Fibroblast of skin of left biceps (primary cell): ENCODE data around the gene AHR.

Source experiments
- DNase-seq, 2 experiments: peaks; one replicate each; pipeline ENCODE4 v3.0.0-alpha.2; 2013; ENCODE audit warnings: low read depth in 2 of 2

The AHR gene

GRCh38 chr7:17304926-17305325, 6.5 kb downstream of the AHR start:
- DNase-seq, result peak; percentile 48 to 55

- no peak for DNase-seq
Observed at GRCh38 chr7:17305387-17306171, 7.1 kb downstream of the AHR start.

GRCh38 chr7:17307000-17307399, 8.5 kb downstream of the AHR start:
- DNase-seq, result no peak

- DNase-seq, result no peak
Observed at GRCh38 chr7:17307558-17307957, 9.1 kb downstream of the AHR start.

GRCh38 chr7:17307969-17308648, 9.7 kb downstream of the AHR start:
- DNase-seq, result no peak

GRCh38 chr7:17311194-17311593, 12.7 kb downstream of the AHR start:
- DNase-seq, result no peak

GRCh38 chr7:17311952-17312351, 13.5 kb downstream of the AHR start:
- no peak for DNase-seq

- no peak for DNase-seq
Observed at GRCh38 chr7:17312641-17313040, 14.2 kb downstream of the AHR start.

GRCh38 chr7:17313194-17313593, 14.7 kb downstream of the AHR start:
- DNase-seq, result no peak

- no peak for DNase-seq
Observed at GRCh38 chr7:17315974-17316373, 17.5 kb downstream of the AHR start.

- peak; percentile 42 to 54 for DNase-seq
Observed at GRCh38 chr7:17318146-17318545, 19.7 kb downstream of the AHR start.

GRCh38 chr7:17319164-17320101, 21.0 kb downstream of the AHR start:
- no peak for DNase-seq

GRCh38 chr7:17320102-17320497, 21.6 kb downstream of the AHR start:
- no peak for DNase-seq

- DNase-seq, result no peak
Observed at GRCh38 chr7:17320657-17321056, 22.2 kb downstream of the AHR start.

- peak; percentile 59 to 64 for DNase-seq
Observed at GRCh38 chr7:17325364-17325763, 26.9 kb downstream of the AHR start.

- no peak for DNase-seq
Observed at GRCh38 chr7:17326378-17326777, 27.9 kb downstream of the AHR start.

- DNase-seq, result no peak
Observed at GRCh38 chr7:17328641-17329040, 30.2 kb downstream of the AHR start.

- DNase-seq, result no peak
Observed at GRCh38 chr7:17329440-17329839, 31.0 kb downstream of the AHR start.

- no peak for DNase-seq
Observed at GRCh38 chr7:17331891-17332501, 33.5 kb downstream of the AHR start.

GRCh38 chr7:17333221-17333620, 34.8 kb downstream of the AHR start:
- no peak for DNase-seq

GRCh38 chr7:17336168-17336567, 37.7 kb downstream of the AHR start:
- DNase-seq, result no peak

- DNase-seq, result no peak
Observed at GRCh38 chr7:17339139-17339538, 40.7 kb downstream of the AHR start.
